Kidney glomerular epithelial cell (primary cell): ENCODE data around the gene ANTKMT.
"Not testable (repeated sequence)": the region's sequence is repeated elsewhere in the genome, so short reads cannot be mapped to it uniquely, and the experiment has no call there.

ENCODE experiments used
- DNase-seq: peaks from one replicate; lab custom pipeline; 2025; lab: John Stamatoyannopoulos, UW

The ANTKMT gene

GRCh38 chr16:743794-744500, 23.0 kb downstream of the ANTKMT start:
- no peak for DNase-seq

DNA sequence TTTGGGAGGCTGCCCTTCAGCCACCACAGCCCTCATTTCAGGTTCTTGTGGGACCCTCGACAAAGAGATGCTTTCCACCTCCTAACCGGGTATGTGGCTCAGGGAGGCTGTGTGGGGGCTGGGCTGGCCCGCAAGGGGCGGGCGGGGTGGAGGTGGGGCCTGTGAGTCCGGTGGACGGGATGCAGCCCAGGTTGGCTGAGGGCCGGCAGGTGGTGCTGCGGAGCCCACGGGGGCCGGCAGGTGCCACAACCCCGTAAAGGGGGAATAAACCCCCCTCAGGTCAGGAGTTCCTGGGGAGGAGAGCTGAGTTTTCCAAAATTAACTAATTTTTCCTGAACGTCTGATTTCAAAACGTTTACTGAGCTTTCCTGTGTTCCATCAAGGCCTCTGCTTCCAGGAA, 24.8 kb downstream of the ANTKMT start:
- no peak for DNase-seq

DNA sequence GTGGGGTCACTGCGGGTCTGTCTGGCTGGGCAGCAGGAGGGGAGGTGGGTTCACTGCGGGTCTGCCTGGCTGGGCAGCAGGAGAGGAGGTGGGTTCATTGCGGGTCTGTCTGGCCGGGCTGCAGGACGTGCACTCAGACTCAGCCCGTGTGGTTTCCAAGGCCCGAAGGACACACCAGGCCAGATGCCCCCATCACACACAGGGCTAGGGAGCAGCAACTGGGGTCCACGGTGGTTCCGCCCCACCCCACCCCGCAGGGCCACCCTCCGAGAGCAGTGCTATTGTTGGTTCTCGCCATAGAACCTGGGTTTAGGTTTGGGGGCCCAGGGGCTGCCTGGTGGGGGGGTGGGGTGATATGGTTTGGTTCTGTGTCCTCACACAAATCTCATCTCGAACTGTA, 25.7 kb downstream of the ANTKMT start:
- no peak for DNase-seq

- no peak for DNase-seq
Observed at GRCh38 chr16:747978-748746, 27.2 kb downstream of the ANTKMT start.

DNA sequence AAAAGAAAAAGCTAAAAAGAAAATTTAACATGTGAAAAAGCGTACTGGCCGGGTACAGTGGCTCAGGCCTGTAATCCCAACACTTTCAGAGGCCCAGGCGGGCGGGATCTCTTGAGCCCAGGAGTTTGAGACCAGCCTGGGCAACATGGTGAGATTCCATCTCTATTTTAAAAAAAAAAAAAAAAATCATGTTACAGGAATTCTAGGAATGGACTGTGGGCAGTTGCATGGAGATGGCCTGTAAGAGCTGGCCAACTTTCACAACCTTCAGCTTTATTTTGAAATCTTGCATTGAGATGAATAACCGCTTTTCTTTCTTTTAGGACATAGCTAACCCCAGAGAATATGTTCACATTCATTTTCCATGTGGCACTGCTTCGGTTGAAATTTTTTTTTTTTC, 28.1 kb downstream of the ANTKMT start:
- DNase-seq, result peak; percentile 26

GRCh38 chr16:750485-750884, 29.5 kb downstream of the ANTKMT start:
- no peak for DNase-seq

GRCh38 chr16:751152-752006, 30.4 kb downstream of the ANTKMT start:
- DNase-seq, result no peak

DNA sequence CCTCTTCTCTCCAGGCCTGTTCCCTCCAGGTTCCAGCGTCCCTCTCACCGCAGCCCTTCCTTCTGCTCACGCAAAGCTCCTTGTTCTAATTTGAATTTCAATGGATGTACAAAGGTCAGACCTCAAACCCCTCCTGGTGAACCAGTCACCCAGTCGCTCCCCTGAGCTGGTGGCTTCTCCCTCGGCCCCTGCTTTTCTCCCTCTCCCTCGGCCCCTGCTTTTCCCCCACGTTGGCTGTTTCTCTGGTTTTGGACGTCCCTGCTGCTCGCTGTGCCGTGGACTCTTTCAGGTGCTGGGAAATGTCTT, 31.0 kb downstream of the ANTKMT start:
- no peak for DNase-seq

DNA sequence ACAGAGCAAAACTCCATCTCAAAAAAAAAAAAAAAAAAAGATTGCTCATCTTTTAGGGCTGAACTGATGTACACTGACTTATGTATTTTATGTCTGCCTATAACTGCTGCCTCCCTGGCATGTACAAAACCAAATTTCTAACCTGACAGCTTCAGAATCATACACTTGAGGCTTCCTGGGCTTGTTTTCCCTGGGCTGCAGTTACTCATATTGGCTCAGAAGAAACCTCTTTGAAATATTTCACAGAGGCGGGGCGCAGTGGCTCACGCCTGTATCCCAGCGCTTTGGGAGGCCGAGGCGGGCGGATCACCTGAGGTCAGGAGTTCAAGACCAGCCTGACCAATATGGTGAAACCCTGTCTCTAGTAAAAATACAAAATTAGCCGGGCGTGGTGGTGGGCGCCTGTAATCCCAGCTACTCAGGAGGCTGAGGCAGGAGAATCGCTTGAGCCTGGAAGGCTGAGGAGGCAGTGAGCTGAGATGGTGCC, 33.2 kb downstream of the ANTKMT start:
- not testable (repeated sequence) for DNase-seq

DNA sequence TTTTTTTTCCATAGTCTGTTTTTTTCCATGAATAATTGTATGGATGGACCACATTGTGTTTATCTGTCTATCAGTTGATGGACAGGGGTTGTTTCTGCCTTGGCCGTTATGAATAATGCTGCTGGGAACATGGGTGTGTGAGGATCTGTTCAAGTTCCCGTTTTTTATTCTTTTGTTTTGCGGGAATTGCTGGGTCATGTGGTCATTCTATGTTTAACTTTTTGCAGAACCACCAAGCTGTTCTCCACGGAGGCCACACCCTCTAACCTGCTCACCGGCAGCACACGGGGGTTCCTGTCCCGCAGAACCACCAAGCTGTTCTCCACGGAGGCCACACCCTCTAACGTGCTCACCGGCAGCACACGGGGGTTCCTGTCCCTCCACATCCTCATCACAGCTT, 33.7 kb downstream of the ANTKMT start:
- DNase-seq, result no peak

DNA sequence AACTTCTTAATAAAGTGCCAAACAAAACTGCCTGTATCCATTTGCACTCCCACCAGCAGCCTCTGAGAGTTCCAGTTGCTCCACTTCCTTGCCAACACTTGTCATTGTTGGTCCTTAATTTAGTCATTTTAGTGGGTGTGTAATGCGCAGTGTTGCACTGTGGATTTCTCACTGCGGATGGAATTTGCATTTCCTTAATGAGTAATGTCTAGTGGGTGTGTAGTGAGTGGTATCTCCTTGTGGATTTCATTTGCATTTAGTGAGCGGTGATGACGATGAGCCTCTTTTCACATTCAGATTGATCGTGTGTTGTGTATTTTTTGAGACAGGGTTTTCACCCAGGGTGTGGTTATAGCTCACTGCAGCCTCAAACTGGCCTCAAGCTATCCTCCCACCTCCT, 35.5 kb downstream of the ANTKMT start:
- no peak for DNase-seq

- DNase-seq, result no peak
Observed at GRCh38 chr16:759110-759910, 38.4 kb downstream of the ANTKMT start.

DNA sequence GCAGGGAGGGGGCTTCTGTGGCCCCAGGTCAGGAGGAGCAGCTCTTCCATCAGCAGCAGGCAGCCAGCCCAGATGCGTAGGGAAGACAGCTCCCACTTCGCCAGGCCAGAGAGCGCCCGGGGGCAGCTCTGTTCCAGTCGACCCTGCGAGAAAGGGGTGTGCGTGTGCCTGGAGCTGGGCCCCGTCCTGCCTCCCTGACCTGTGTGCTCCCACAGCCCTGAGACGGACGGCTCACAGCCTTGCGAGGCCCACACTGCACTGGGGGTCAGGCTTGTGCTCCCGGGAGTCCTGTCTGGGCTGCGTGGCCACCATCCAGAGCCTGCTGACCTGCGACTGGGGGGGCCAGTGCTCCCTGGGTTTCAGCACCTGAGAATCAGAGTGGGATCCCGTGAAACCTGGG, 39.1 kb downstream of the ANTKMT start:
- no peak for DNase-seq

- DNase-seq, result peak; percentile 29
Observed at GRCh38 chr16:760545-761343, 39.8 kb downstream of the ANTKMT start, which contains the start of gene MSLN. TSS of gene MSLN (plus strand) at chr16:760734. CDS start at chr16:762681, 1,947 bp downstream.

DNA sequence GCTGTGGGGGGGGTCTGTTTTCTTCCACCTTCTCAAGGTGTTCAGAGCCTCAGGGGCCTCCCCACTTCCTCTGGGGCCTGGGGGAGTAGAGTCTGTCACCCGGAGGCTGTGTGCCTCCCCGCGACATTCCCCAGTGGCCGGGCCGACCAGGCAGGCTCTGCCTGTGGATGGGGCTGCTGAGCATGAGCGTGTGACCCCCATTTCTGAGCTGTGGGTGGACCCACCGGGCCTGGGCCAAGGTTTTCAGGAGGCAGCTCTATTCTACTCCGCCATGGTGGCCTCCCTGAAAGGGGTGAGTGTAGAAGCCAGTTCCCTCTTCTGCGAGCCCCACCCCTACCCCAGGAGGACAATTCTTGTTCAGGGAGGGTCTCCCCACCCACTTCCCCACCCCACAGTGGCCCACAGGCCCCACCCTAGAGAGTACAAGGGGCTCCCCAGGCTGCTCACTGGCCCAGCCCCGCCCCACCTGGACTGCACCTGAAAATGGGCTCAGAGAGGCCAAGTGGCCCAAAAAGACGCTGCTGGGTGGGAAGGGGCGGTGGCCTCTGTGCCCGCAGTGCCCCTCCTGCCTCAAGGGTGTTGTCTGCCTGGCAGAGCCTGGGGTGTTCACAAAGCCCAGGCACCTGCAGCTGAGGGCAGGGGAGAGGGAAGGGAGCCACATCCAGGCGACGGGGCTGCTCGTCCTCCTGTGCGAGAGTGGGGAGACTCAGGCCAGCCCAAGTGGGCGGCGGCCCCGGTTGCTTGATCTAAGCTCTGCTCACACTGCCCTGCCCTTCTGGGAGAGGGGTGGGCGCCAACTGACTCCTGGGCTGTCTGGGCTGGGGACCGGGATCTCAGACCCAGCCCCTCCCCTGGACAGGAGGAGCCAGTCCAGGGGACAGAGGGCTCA, 40.9 kb downstream of the ANTKMT start:
- no peak for DNase-seq

- DNase-seq, result no peak
Observed at GRCh38 chr16:762595-763268, 41.8 kb downstream of the ANTKMT start.

GRCh38 chr16:763369-764183, 42.6 kb downstream of the ANTKMT start:
- no peak for DNase-seq

DNA sequence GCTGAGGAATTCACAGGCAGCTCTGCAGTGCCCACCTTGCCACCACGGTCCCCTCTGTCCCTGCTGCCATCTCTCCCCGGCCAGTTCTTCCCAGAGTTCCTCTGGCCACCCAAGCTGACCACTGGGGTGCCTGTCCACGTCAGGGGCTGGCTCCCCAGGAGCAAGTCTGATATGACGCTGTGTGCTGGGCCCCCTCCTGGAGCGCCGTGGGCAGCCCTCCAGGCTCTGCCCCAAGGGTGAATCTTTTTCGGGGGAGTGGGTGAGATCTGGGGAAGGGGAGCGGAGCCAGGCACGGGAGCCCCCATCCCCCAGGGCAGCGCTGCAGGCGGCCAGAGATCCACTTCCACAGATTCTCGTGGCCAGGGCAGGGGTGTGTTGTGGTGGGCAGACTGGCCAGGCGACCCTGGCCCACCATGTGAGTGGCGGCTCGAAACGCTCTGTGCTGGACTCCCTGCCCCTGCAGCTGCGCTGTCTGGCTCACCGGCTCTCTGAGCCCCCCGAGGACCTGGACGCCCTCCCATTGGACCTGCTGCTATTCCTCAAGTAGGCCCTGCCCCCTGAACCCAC, 43.3 kb downstream of the ANTKMT start:
- DNase-seq, result no peak
